AG09319 (cell line): ENCODE data around the gene PACS2.

Source experiments
- DNase-seq: peaks from one replicate; pipeline ENCODE4 v3.0.0-alpha.2; 2010; ENCODE audit warnings: low read depth; ENCODE audit errors: extremely low read depth
- CTCF ChIP-seq: IDR thresholded peaks from 2 replicates; pipeline ENCODE4 v1.5.1; 2011; ENCODE audit warnings: low read depth, mild to moderate bottlenecking, inconsistent platforms, low read length, moderate library complexity

PACS2 gene

GRCh38 chr14:105391541-105391940 is 77.0 kb downstream of the PACS2 start:
- no peak for DNase-seq
- no peak for TF ChIP-seq CTCF

GRCh38 chr14:105392131-105393090 is 77.9 kb downstream of the PACS2 start:
- no peak for TF ChIP-seq CTCF
- DNase-seq = no peak

GRCh38 chr14:105393151-105393550 is 78.6 kb downstream of the PACS2 start:
- no peak for DNase-seq
- TF ChIP-seq CTCF = no peak

GRCh38 chr14:105394714-105395537 is 80.4 kb downstream of the PACS2 start:
- TF ChIP-seq CTCF = no peak
- no peak for DNase-seq

GRCh38 chr14:105395538-105395854 is 80.9 kb downstream of the PACS2 start:
- TF ChIP-seq CTCF = no peak
- no peak for DNase-seq

GRCh38 chr14:105397350-105397931 is 82.9 kb downstream of the PACS2 start:
- DNase-seq = no peak
- no peak for TF ChIP-seq CTCF
